Left cardiac atrium (tissue), 4 donors: Measurements from ENCODE around the gene TMEM140. TPM values are rescaled to one million over a fixed set of nuclear protein-coding genes. Genes with fewer than 3 reads are reported as not detected.
"Not testable (repeated sequence)": the region's sequence is repeated elsewhere in the genome, so short reads cannot be mapped to it uniquely, and the experiment has no call there.

Experiments used
- ATAC-seq, 2 donors: fragments of 200-7000 bp; cut with Tn5 transposase; one replicate each; pipeline ENCODE4 v1.9.1; 2020; ENCODE audit warnings: mild to moderate bottlenecking in 2 of 2, moderate library complexity in 2 of 2
- DNase-seq: peaks from one replicate; pipeline ENCODE4 v3.0.0-alpha.2; 2020
- intact Hi-C, 2 donors: fragments of 100-400 bp; cut with DNase I; formaldehyde crosslinking; loops; one replicate each; pipeline versions ENCODE4 v1.14.1 to v1.15.1; 2022 to 2023
- microRNA-seq, 2 donors: library from miRNA; unstranded; fragments of <30 nt; microRNA quantifications; one replicate each; pipeline ENCODE4 v1.2.0, GENCODE V29; 2020
- total RNA-seq, 2 donors: library from RNA; stranded (reverse); fragmentation: NEBNext Ultra II Directional; extraction: Animal tissue kit (Norgen Biotek cat#: 25700); gene quantifications; one replicate each; pipeline ENCODE4 v1.2.1, GENCODE V29; 2021
- donor health status: DM: no; HTN: yes; CAD: no.
- donor health status: DM: no; HTN: yes; CAD: no; lungs with severe emphysema.
- donor health status: DM: yes; HTN: yes; CAD: no.
- donor health status: Dilated cardiomyopathy.

TMEM140 gene
- total RNA-seq, 2 donors from 2014 or later = 10.0 to 12.0 TPM

- intact Hi-C loops = no loop called here
- ATAC-seq = no peak
- no peak for DNase-seq
Measured at GRCh38 chr7:135205850-135206249, 58.0 kb downstream of the TMEM140 start.

- intact Hi-C loops = no loop called here
- ATAC-seq (no peak), DNase-seq (no peak)
Measured at GRCh38 chr7:135206941-135207391, 59.1 kb downstream of the TMEM140 start.

- intact Hi-C loops = no loop called here
- ATAC-seq = no peak
- no peak for DNase-seq
Measured at GRCh38 chr7:135207406-135208101, 59.7 kb downstream of the TMEM140 start.

- DNase-seq (no peak), ATAC-seq (no peak)
- intact Hi-C loops = no loop called here
Measured at GRCh38 chr7:135208102-135208793, 60.4 kb downstream of the TMEM140 start.

- ATAC-seq (no peak), DNase-seq (no peak)
- intact Hi-C loops = no loop called here
Measured at GRCh38 chr7:135209225-135209834, 61.5 kb downstream of the TMEM140 start.

- intact Hi-C loops = no loop called here
- ATAC-seq (peak in 1 of 2 donors; percentile 4), DNase-seq (no peak)
Measured at GRCh38 chr7:135210888-135211178, 63.0 kb downstream of the TMEM140 start.

- peak; percentile 98 to 99 for ATAC-seq
- intact Hi-C loops = no loop called here
Measured at GRCh38 chr7:135211179-135211945, 63.5 kb downstream of the TMEM140 start, which contains the start of gene WDR91. Gene WDR91, minus strand, starts transcription at chr7:135211526. Its CDS starts 24 bp downstream, at chr7:135211502.

GRCh38 chr7:135211946-135212685 lies 64.2 kb downstream of the TMEM140 start:
- ATAC-seq (peak; percentile 19 to 25), DNase-seq (peak; percentile 48)
- intact Hi-C loops = not testable (repeated sequence)

More at GRCh38 chr7:135211179-135211945, 63.5 kb downstream of the TMEM140 start, which contains the start of gene WDR91:
- DNase-seq = peak; percentile 95

GRCh38 chr7:135213831-135214230 lies 66.0 kb downstream of the TMEM140 start:
- intact Hi-C loops = no loop called here
- DNase-seq (no peak), ATAC-seq (no peak)

GRCh38 chr7:135215180-135215579 lies 67.3 kb downstream of the TMEM140 start:
- DNase-seq (no peak), ATAC-seq (no peak)
- intact Hi-C loops = no loop called here

- no peak for DNase-seq
- ATAC-seq = no peak
- intact Hi-C loops = no loop called here
Measured at GRCh38 chr7:135215698-135216097, 67.8 kb downstream of the TMEM140 start.

Small RNA genes within 50 kb of the gene (microRNA-seq; reads per million reads assigned to microRNA genes)
- 0 reads per million in 2 donors for gene MIR6509

Other genes starting within 250 kb of the TMEM140 start
- gene AGBL3, start 161.6 kb upstream of the TMEM140 start, total RNA-seq = 1 to 10 TPM; 1.7 to 2.1 TPM
- 10 to 100 TPM; 25.9 to 28.8 TPM for gene CYREN, start 22.6 kb downstream of the TMEM140 start, total RNA-seq
- gene WDR91, start 63.5 kb downstream of the TMEM140 start, total RNA-seq = 1 to 10 TPM; 8.2 to 8.7 TPM
- not detected for gene STRA8, start 85.8 kb downstream of the TMEM140 start, total RNA-seq